Nephron progenitor cell (in vitro differentiated cells): Measurements from ENCODE around the gene RPS6KA1.

Source experiments
- DNase-seq: peaks from one replicate; pipeline ENCODE4 v3.0.0; 2021
- H3K27ac Mint-ChIP-seq: 2 replicates; pipeline ENCODE4 v1.8.0; 2021; ENCODE audit warnings: mild to moderate bottlenecking, moderate library complexity, mixed read lengths
- H3K27me3 Mint-ChIP-seq: 2 replicates; pipeline ENCODE4 v1.8.0; 2021; ENCODE audit warnings: mild to moderate bottlenecking, low read depth, mixed read lengths; ENCODE audit not compliant: poor library complexity
- H3K36me3 Mint-ChIP-seq: 2 replicates; pipeline ENCODE4 v1.8.0; 2021; ENCODE audit warnings: low read depth, mixed read lengths
- H3K4me1 Mint-ChIP-seq: 2 replicates; pipeline ENCODE4 v1.8.0; 2021; ENCODE audit warnings: mixed read lengths
- H3K4me3 Mint-ChIP-seq: 2 replicates; pipeline ENCODE4 v1.8.0; 2021; ENCODE audit warnings: mild to moderate bottlenecking, moderate library complexity, mixed read lengths
- H3K9me3 Mint-ChIP-seq: 2 replicates; pipeline ENCODE4 v1.8.0; 2021; ENCODE audit warnings: mild to moderate bottlenecking, moderate library complexity, mixed read lengths
- CTCF ChIP-seq: fragments of 200-600 bp; sonication (generic); IDR thresholded peaks from 2 replicates; pipeline ENCODE4 v1.5.0; 2021; ENCODE audit warnings: antibody characterized with exemption

Gene RPS6KA1

GRCh38 chr1:26526287-26526686 is 3.3 kb upstream of the RPS6KA1 start:
- no peak for DNase-seq
- no peak for TF ChIP-seq CTCF
- Mint-ChIP-seq H3K27me3 (peaks cover 25% of the 10 kb centered on the region), H3K4me3 (no peak overlapping the region), H3K27ac (no peak overlapping the region), H3K4me1 (peaks cover 24% of the 10 kb centered on the region), H3K9me3 (no peaks in the 10 kb centered on the region), H3K36me3 (no peaks in the 10 kb centered on the region)

- H3K36me3 Mint-ChIP-seq: no peaks in the 10 kb centered on the region
- H3K4me1 Mint-ChIP-seq: peaks cover 26% of the 10 kb centered on the region
- H3K4me3 Mint-ChIP-seq: peak overlapping the region; percentile 84
- no peaks in the 10 kb centered on the region for H3K9me3 Mint-ChIP-seq
- peak overlapping the region; percentile 27 for H3K27ac Mint-ChIP-seq
- TF ChIP-seq CTCF: no peak
- peaks cover 15% of the 10 kb centered on the region for H3K27me3 Mint-ChIP-seq
- no peak for DNase-seq
Measured at GRCh38 chr1:26529405-26529654, 231 bp upstream of the RPS6KA1 start.

- Mint-ChIP-seq H3K4me3 (peak overlapping the region; percentile 86), H3K27ac (no peak overlapping the region), H3K4me1 (peaks cover 31% of the 10 kb centered on the region), H3K27me3 (peaks cover 13% of the 10 kb centered on the region), H3K9me3 (no peaks in the 10 kb centered on the region), H3K36me3 (no peaks in the 10 kb centered on the region)
- DNase-seq: peak; percentile 38
- TF ChIP-seq CTCF: no peak
Measured at GRCh38 chr1:26530410-26530894, 891 bp downstream of the RPS6KA1 start.

GRCh38 chr1:26530895-26531598 is 1.5 kb downstream of the RPS6KA1 start:
- no peak overlapping the region for H3K27ac Mint-ChIP-seq
- peaks cover 31% of the 10 kb centered on the region for H3K4me1 Mint-ChIP-seq
- no peak for TF ChIP-seq CTCF
- DNase-seq: peak; percentile 37
- H3K4me3 Mint-ChIP-seq: peak overlapping the region; percentile 86
- H3K9me3 Mint-ChIP-seq: no peaks in the 10 kb centered on the region
- H3K36me3 Mint-ChIP-seq: no peaks in the 10 kb centered on the region
- H3K27me3 Mint-ChIP-seq: peaks cover 9% of the 10 kb centered on the region

GRCh38 chr1:26531651-26532131 is 2.1 kb downstream of the RPS6KA1 start:
- Mint-ChIP-seq H3K27me3 (peaks cover 9% of the 10 kb centered on the region), H3K4me1 (peaks cover 31% of the 10 kb centered on the region), H3K36me3 (no peaks in the 10 kb centered on the region), H3K9me3 (no peaks in the 10 kb centered on the region), H3K27ac (no peak overlapping the region), H3K4me3 (peak overlapping the region; percentile 86)
- no peak for TF ChIP-seq CTCF
- DNase-seq: peak; percentile 16

- no peak overlapping the region for H3K4me3 Mint-ChIP-seq
- peaks cover 11% of the 10 kb centered on the region for H3K27me3 Mint-ChIP-seq
- no peaks in the 10 kb centered on the region for H3K9me3 Mint-ChIP-seq
Measured at GRCh38 chr1:26533951-26534509, 4.5 kb downstream of the RPS6KA1 start.

More at GRCh38 chr1:26533951-26534509, 4.5 kb downstream of the RPS6KA1 start:
- Mint-ChIP-seq H3K27ac (no peak overlapping the region), H3K36me3 (no peaks in the 10 kb centered on the region), H3K4me1 (peaks cover 42% of the 10 kb centered on the region)
- no peak for DNase-seq
- TF ChIP-seq CTCF: no peak
